Left colon (tissue), 2 donors: Measurements from ENCODE around the gene ANKS1B. TPM values are rescaled to one million over a fixed set of nuclear protein-coding genes. Genes with fewer than 3 reads are reported as not detected.
"Not testable (repeated sequence)": the region's sequence is repeated elsewhere in the genome, so short reads cannot be mapped to it uniquely, and the experiment has no call there.

Experiments used
- ATAC-seq: fragments of 200-7000 bp; cut with Tn5 transposase; one replicate; pipeline ENCODE4 v1.9.1; 2020; ENCODE audit warnings: mild to moderate bottlenecking, moderate library complexity
- DNase-seq, 2 donors: peaks; one replicate each; pipeline ENCODE4 v3.0.0-alpha.2; 2020
- intact Hi-C, 2 donors: fragments of 100-400 bp; cut with DNase I in 1 of 2; cut with micrococcal nuclease in 1 of 2; formaldehyde crosslinking; loops; one replicate each; pipeline versions ENCODE4 v1.11.2 to v1.14.0; 2022; cut with DNase I, micrococcal nuclease
- total RNA-seq, 2 donors: library from RNA; stranded (reverse); fragmentation: NEBNext Ultra II Directional; extraction: Animal tissue kit (Norgen Biotek cat#: 25700); gene quantifications; one replicate each; pipeline ENCODE4 v1.2.1, GENCODE V29; 2021
- donor health status: DM: no; HTN: no; CAD: no.
- donor health status: DM: yes; HTN: yes; CAD: no.

Gene ANKS1B
- total RNA-seq, 2 donors from 2014 or later: 1.1 to 4.1 TPM

GRCh38 chr12:98771811-98772752 is 1212.7 kb downstream of the ANKS1B start:
- no peak for ATAC-seq
- DNase-seq: no peak
- intact Hi-C loops: no loop called here

- DNase-seq (no peak), ATAC-seq (no peak)
- intact Hi-C loops: no loop called here
Observed at GRCh38 chr12:98770230-98770629, 1214.5 kb downstream of the ANKS1B start.

- no peak for DNase-seq
- ATAC-seq: no peak
- intact Hi-C loops: no loop called here
Observed at GRCh38 chr12:98769068-98769467, 1215.7 kb downstream of the ANKS1B start.

GRCh38 chr12:98767248-98767647 is 1217.5 kb downstream of the ANKS1B start:
- no peak for DNase-seq
- intact Hi-C loops: no loop called here
- no peak for ATAC-seq

- intact Hi-C loops: no loop called here
- DNase-seq (no peak), ATAC-seq (no peak)
Observed at GRCh38 chr12:98763656-98764055, 1221.1 kb downstream of the ANKS1B start.

GRCh38 chr12:98758331-98758730 is 1226.4 kb downstream of the ANKS1B start:
- ATAC-seq (no peak), DNase-seq (no peak)
- intact Hi-C loops: no loop called here

- intact Hi-C loops: no loop called here
- no peak for DNase-seq
- ATAC-seq: no peak
Observed at GRCh38 chr12:98757455-98757854, 1227.3 kb downstream of the ANKS1B start.

- DNase-seq, intact Hi-C loops, ATAC-seq: not testable (repeated sequence)
Observed at GRCh38 chr12:98755855-98756254, 1228.9 kb downstream of the ANKS1B start.

- no peak for ATAC-seq
- intact Hi-C loops: no loop called here
Observed at GRCh38 chr12:98754095-98754494, 1230.6 kb downstream of the ANKS1B start.

GRCh38 chr12:98752726-98753125 is 1232.0 kb downstream of the ANKS1B start:
- ATAC-seq (no peak), DNase-seq (no peak)
- intact Hi-C loops: no loop called here

More at GRCh38 chr12:98754095-98754494, 1230.6 kb downstream of the ANKS1B start:
- no peak for DNase-seq

- intact Hi-C loops: no loop called here
- DNase-seq: no peak
Observed at GRCh38 chr12:98751580-98752115, 1233.1 kb downstream of the ANKS1B start.

GRCh38 chr12:98750511-98750910 is 1234.2 kb downstream of the ANKS1B start:
- DNase-seq (no peak), ATAC-seq (no peak)
- intact Hi-C loops: no loop called here

More at GRCh38 chr12:98751580-98752115, 1233.1 kb downstream of the ANKS1B start:
- no peak for ATAC-seq

- intact Hi-C loops: no loop called here
- no peak for ATAC-seq
- DNase-seq: no peak
Observed at GRCh38 chr12:98748463-98748862, 1236.3 kb downstream of the ANKS1B start.

GRCh38 chr12:98745578-98746391 is 1239.0 kb downstream of the ANKS1B start:
- no peak for ATAC-seq
- DNase-seq: no peak
- intact Hi-C loops: no loop called here

- ATAC-seq (no peak), DNase-seq (no peak)
- intact Hi-C loops: no loop called here
Observed at GRCh38 chr12:98744680-98745079, 1240.1 kb downstream of the ANKS1B start.

- peak in 1 of 2 donors; percentile 26 for DNase-seq
- intact Hi-C loops: no loop called here
- peak; percentile 49 for ATAC-seq
Observed at GRCh38 chr12:98743362-98743953, 1241.3 kb downstream of the ANKS1B start.

GRCh38 chr12:98741556-98742265 is 1243.0 kb downstream of the ANKS1B start:
- DNase-seq: no peak
- intact Hi-C loops: no loop called here
- ATAC-seq: no peak

- DNase-seq (no peak), ATAC-seq (no peak)
- intact Hi-C loops: no loop called here
Observed at GRCh38 chr12:98741196-98741555, 1243.6 kb downstream of the ANKS1B start.

- ATAC-seq (no peak), DNase-seq (no peak)
- intact Hi-C loops: no loop called here
Observed at GRCh38 chr12:98740751-98741150, 1244.0 kb downstream of the ANKS1B start.
